ENCODE results near the gene IFNL2. TPM values are rescaled to one million over a fixed set of nuclear protein-coding genes. Genes with fewer than 3 reads are reported as not detected.

IFNL2 gene
- total and polyA plus RNA-seq, 2 of the 4 experiments (the other 2 are of a cell fraction): not detected

DNA sequence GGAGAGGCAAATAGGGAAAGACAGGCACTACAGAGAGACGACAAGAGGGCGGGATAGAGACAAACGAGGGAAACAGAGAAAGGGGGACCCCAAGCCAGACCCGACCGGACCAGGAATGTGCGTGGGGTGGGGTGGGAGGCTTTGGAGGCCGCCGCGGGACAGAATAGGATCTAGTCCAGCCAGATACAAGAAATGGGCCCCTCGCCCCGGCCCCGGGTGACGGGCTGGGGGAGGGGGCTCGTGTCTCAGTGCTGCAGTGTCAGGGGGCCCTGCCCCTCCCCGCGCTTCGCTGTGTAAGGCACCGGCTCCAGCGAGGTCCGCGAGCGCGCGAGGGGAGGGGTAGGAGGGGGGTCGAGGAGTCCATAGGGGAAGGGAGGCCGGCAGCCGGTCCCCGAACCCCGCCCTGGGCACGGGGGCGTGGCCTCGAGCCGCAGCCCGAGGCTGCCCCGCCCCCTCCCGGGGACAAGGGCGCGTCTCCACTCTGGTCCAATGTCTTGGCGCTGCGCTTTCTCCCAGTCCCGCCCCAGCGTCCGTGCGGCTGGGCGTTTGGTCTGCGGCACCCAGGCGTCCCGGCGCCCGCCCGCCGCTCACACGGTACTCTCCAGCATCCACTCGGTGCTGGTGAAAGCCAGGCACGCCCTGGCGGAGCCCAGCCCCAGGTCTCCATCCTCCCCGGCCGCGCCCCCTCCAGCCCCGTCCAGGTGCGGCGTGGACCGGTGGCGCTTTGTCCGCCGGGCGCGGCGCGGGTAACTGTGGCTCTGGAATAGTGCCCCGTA is 39.0 kb downstream of the IFNL2 start:
- in situ Hi-C loops (cut with MboI; ENCODE audit: low sequenced_read_pairs) (no loop called here), intact Hi-C loops (cut with micrococcal nuclease) (no loop called here), dilution Hi-C loops (cut with HindIII; ENCODE audit: low sequenced_read_pairs, unreplicated experiment) (no loop called here)
- H3K27me3 ChIP-seq (ENCODE audit: control insufficient read depth, insufficient read depth, low read length): peaks cover 63% of the 10 kb centered on the region
- DNase-seq (no peak), ATAC-seq (ENCODE audit: low read depth) (peak; percentile 72)
- no peak overlapping the region for H3K4ac ChIP-seq (ENCODE audit: low read depth, low read length)
- no peak overlapping the region; the same call in 1 of the 2 replicates for H3K4me3 ChIP-seq (ENCODE audit: insufficient read depth, low read depth, low read length)
- H4K5ac ChIP-seq (ENCODE audit: low read depth, low read length): no peak overlapping the region
- 2% methylated on average over 38 of the region's 71 CpGs; no CpG with 5 or more reads in 1 of the 2 experiments for WGBS, 2 experiments (ENCODE audit: extremely low coverage in 2 of 2, insufficient read length in 1 of 2)
- H2BK120ac ChIP-seq (ENCODE audit: low read depth, low read length): no peak overlapping the region
- no peak overlapping the region for H3K23ac ChIP-seq (ENCODE audit: low read depth, low read length)
- no peak overlapping the region for H3K56ac ChIP-seq (ENCODE audit: extremely low read depth, insufficient read depth, low read length)
- no peak overlapping the region for H3K9ac ChIP-seq (ENCODE audit: low read depth, low read length)
- POLR2A ChIA-PET (ENCODE audit: unreplicated experiment): no interaction called here
- H3K36me3 ChIP-seq (ENCODE audit: control insufficient read depth, insufficient read depth, low read length): no peaks in the 10 kb centered on the region
- no peak overlapping the region for H3K14ac ChIP-seq (replicated peaks; ENCODE audit: low read depth, low read length)
- no peaks in the 10 kb centered on the region; the same call in 1 of the 2 replicates for H3K9me1 ChIP-seq (ENCODE audit: insufficient read depth, low read length)
- no peak overlapping the region; the same call in 1 of the 2 replicates for H3K4me2 ChIP-seq (ENCODE audit: low read depth, low read length)
- no peak overlapping the region for H2BK5ac ChIP-seq (ENCODE audit: low read depth, low read length, poor library complexity, severe bottlenecking)
- H2AK9ac ChIP-seq (replicated peaks; ENCODE audit: low read depth, low read length, poor library complexity): no peak overlapping the region
- no peak overlapping the region for H2BK15ac ChIP-seq (ENCODE audit: low read depth, low read length)
- no peak overlapping the region for H3K27ac ChIP-seq (ENCODE audit: insufficient read depth, low read length)
- H2AFZ ChIP-seq (replicated peaks; ENCODE audit: low read length, poor library complexity): peak overlapping the region; percentile 53
- CTCF ChIA-PET: no interaction called here
- H2AK5ac ChIP-seq (ENCODE audit: low read depth, low read length): no peak overlapping the region
- TF ChIP-seq RCOR1 (IDR thresholded peaks at IDR 0.05; ENCODE audit: insufficient replicate concordance, low read length): no peak
- TF ChIP-seq, protein P1, sequence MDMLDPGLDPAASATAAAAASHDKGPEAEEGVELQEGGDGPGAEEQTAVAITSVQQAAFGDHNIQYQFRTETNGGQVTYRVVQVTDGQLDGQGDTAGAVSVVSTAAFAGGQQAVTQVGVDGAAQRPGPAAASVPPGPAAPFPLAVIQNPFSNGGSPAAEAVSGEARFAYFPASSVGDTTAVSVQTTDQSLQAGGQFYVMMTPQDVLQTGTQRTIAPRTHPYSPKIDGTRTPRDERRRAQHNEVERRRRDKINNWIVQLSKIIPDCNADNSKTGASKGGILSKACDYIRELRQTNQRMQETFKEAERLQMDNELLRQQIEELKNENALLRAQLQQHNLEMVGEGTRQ (IDR thresholded peaks at IDR 0.05; ENCODE audit: low read depth, low read length): no peak
- H3K4me1 ChIP-seq (ENCODE audit: control insufficient read depth, insufficient read depth, low read length): no peaks in the 10 kb centered on the region; the same call in 1 of the 2 replicates
- H4K91ac ChIP-seq (ENCODE audit: insufficient read depth, low read depth, low read length): no peak overlapping the region
- BruUV-seq (replicated peaks): no TSS peak
- H2BK20ac ChIP-seq (ENCODE audit: low read depth, low read length): no peak overlapping the region
- H3K9me3 ChIP-seq (ENCODE audit: control insufficient read depth, insufficient read depth, low read length): peaks cover 8% of the 10 kb centered on the region
- no peaks in the 10 kb centered on the region; the same call in 1 of the 2 replicates for H4K20me1 ChIP-seq (ENCODE audit: insufficient read depth, low read length)
- no peak overlapping the region for H4K8ac ChIP-seq (ENCODE audit: low read depth in 2 of 2, low read length in 2 of 2)
- H3K79me1 ChIP-seq (ENCODE audit: low read depth in 1 of 2, low read length in 2 of 2): no peaks in the 10 kb centered on the region
- H3K18ac ChIP-seq (ENCODE audit: low read depth, low read length): no peak overlapping the region
